ENCODE results near the gene INSR.

- TF ChIP-seq, protein P1, sequence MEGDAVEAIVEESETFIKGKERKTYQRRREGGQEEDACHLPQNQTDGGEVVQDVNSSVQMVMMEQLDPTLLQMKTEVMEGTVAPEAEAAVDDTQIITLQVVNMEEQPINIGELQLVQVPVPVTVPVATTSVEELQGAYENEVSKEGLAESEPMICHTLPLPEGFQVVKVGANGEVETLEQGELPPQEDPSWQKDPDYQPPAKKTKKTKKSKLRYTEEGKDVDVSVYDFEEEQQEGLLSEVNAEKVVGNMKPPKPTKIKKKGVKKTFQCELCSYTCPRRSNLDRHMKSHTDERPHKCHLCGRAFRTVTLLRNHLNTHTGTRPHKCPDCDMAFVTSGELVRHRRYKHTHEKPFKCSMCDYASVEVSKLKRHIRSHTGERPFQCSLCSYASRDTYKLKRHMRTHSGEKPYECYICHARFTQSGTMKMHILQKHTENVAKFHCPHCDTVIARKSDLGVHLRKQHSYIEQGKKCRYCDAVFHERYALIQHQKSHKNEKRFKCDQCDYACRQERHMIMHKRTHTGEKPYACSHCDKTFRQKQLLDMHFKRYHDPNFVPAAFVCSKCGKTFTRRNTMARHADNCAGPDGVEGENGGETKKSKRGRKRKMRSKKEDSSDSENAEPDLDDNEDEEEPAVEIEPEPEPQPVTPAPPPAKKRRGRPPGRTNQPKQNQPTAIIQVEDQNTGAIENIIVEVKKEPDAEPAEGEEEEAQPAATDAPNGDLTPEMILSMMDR (IDR thresholded peaks at IDR 0.05) = no peak
- no peak for TF ChIP-seq POLR2A (IDR thresholded peaks at IDR 0.05)
Observed at GRCh38 chr19:7225741-7226140, 68.5 kb downstream of the INSR start.

All from thyroid gland (tissue), 4 donors.